ENCODE measurements around the gene TMEM235.

Gene TMEM235

GRCh38 chr17:78273813-78274212 lies 42.4 kb downstream of the TMEM235 start:
- no peaks in the 10 kb centered on the region for H3K36me3 ChIP-seq (ENCODE audit: control insufficient read depth in 2 of 2, insufficient read depth in 2 of 2, low read length in 2 of 2)
- no peaks in the 10 kb centered on the region for H3K9me3 ChIP-seq (ENCODE audit: control insufficient read depth in 2 of 2, low read length in 2 of 2)
- peaks cover 7 to 8% of the 10 kb centered on the region in 2 donors for H3K4me1 ChIP-seq (ENCODE audit: control insufficient read depth in 2 of 2, insufficient read depth in 2 of 2, low read length in 2 of 2)
- no peak overlapping the region for H3K9ac ChIP-seq (ENCODE audit: low read depth in 1 of 2, low read length in 2 of 2)
- H3K27me3 ChIP-seq (ENCODE audit: control insufficient read depth in 2 of 2, insufficient read depth in 2 of 2, low read length in 2 of 2), result peaks cover 5 to 15% of the 10 kb centered on the region in 2 donors
- H3K4me3 ChIP-seq (ENCODE audit: low read length in 2 of 2), result no peak overlapping the region
- no peak overlapping the region for H3K27ac ChIP-seq (ENCODE audit: low read depth in 2 of 2, low read length in 2 of 2)

- Histone ChIP-seq H3K9ac (ENCODE audit: low read depth in 1 of 2, low read length in 2 of 2) (no peak overlapping the region), H3K4me3 (ENCODE audit: low read length in 2 of 2) (no peak overlapping the region), H3K4me1 (ENCODE audit: control insufficient read depth in 2 of 2, insufficient read depth in 2 of 2, low read length in 2 of 2) (peaks cover 7 to 8% of the 10 kb centered on the region in 2 donors), H3K36me3 (ENCODE audit: control insufficient read depth in 2 of 2, insufficient read depth in 2 of 2, low read length in 2 of 2) (no peaks in the 10 kb centered on the region), H3K9me3 (ENCODE audit: control insufficient read depth in 2 of 2, low read length in 2 of 2) (no peaks in the 10 kb centered on the region), H3K27me3 (ENCODE audit: control insufficient read depth in 2 of 2, insufficient read depth in 2 of 2, low read length in 2 of 2) (peaks cover 3% of the 10 kb centered on the region in 2 donors), H3K27ac (ENCODE audit: low read depth in 2 of 2, low read length in 2 of 2) (no peak overlapping the region)
These were observed 43.9 kb downstream of the TMEM235 start for GRCh38 chr17:78275355-78275754.

DNA sequence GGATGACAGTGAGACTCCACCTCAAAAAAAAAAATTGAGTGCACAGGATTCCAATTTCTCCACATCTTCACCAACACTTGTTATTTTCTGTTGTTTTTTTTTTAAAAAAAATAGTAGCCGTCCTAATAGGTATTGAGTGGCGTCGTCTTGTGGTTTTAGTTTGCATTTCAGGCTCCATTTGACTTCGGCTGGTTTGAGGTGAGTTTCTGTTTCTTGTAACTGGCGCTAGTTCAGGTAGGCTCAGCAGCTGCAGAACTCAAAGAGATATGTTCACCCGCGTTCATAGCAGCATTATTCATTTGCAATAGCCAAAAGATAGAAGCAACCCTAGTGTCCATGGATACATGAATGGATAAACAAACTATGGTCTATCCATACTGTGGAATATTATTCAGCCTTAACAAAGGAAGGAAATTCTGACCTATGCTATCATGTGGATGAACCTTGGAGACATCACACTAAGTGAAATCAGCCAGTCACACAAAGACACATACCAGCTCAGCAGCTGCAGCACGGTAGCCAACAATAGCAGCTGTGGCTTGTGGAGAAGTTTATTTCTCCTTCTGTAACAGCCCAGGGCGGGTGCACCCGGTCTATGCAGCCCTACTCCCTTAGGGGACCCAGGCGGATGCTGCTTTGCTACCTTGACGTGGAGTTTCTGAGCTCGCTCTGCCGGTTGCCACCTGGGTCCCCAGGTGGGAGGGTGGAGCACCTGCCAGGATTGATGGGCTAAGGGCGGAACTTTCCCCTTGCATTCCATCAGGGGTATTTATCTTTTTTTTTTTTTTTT lies 44.9 kb downstream of the TMEM235 start:
- H3K9ac ChIP-seq (ENCODE audit: low read depth in 1 of 2, low read length in 2 of 2), result no peak overlapping the region
- no peaks in the 10 kb centered on the region for H3K36me3 ChIP-seq (ENCODE audit: control insufficient read depth in 2 of 2, insufficient read depth in 2 of 2, low read length in 2 of 2)
- H3K4me3 ChIP-seq (ENCODE audit: low read length in 2 of 2), result no peak overlapping the region
- peak overlapping the region in 1 of 2 donors; percentile 3 for H3K27ac ChIP-seq (ENCODE audit: low read depth in 2 of 2, low read length in 2 of 2)
- H3K4me1 ChIP-seq (ENCODE audit: control insufficient read depth in 2 of 2, insufficient read depth in 2 of 2, low read length in 2 of 2), result peaks cover 9 to 10% of the 10 kb centered on the region in 2 donors
- no peaks in the 10 kb centered on the region for H3K9me3 ChIP-seq (ENCODE audit: control insufficient read depth in 2 of 2, low read length in 2 of 2)
- H3K27me3 ChIP-seq (ENCODE audit: control insufficient read depth in 2 of 2, insufficient read depth in 2 of 2, low read length in 2 of 2), result peaks cover 2 to 3% of the 10 kb centered on the region in 2 donors

- Histone ChIP-seq H3K4me3 (ENCODE audit: low read length in 2 of 2) (peak overlapping the region in 1 of 2 donors; percentile 44), H3K9me3 (ENCODE audit: control insufficient read depth in 2 of 2, low read length in 2 of 2) (no peaks in the 10 kb centered on the region), H3K27me3 (ENCODE audit: control insufficient read depth in 2 of 2, insufficient read depth in 2 of 2, low read length in 2 of 2) (no peaks in the 10 kb centered on the region), H3K36me3 (ENCODE audit: control insufficient read depth in 2 of 2, insufficient read depth in 2 of 2, low read length in 2 of 2) (no peaks in the 10 kb centered on the region), H3K4me1 (ENCODE audit: control insufficient read depth in 2 of 2, insufficient read depth in 2 of 2, low read length in 2 of 2) (peaks cover 4 to 8% of the 10 kb centered on the region in 2 donors), H3K9ac (ENCODE audit: low read depth in 1 of 2, low read length in 2 of 2) (peak overlapping the region; percentile 24 to 43), H3K27ac (ENCODE audit: low read depth in 2 of 2, low read length in 2 of 2) (peak overlapping the region in 1 of 2 donors; percentile 23)
These were observed 46.8 kb downstream of the TMEM235 start for GRCh38 chr17:78278139-78278741.

- Histone ChIP-seq H3K9ac (ENCODE audit: low read depth in 1 of 2, low read length in 2 of 2) (no peak overlapping the region), H3K27ac (ENCODE audit: low read depth in 2 of 2, low read length in 2 of 2) (no peak overlapping the region), H3K27me3 (ENCODE audit: control insufficient read depth in 2 of 2, insufficient read depth in 2 of 2, low read length in 2 of 2) (no peaks in the 10 kb centered on the region), H3K4me3 (ENCODE audit: low read length in 2 of 2) (no peak overlapping the region), H3K4me1 (ENCODE audit: control insufficient read depth in 2 of 2, insufficient read depth in 2 of 2, low read length in 2 of 2) (peaks cover 4 to 8% of the 10 kb centered on the region in 2 donors), H3K36me3 (ENCODE audit: control insufficient read depth in 2 of 2, insufficient read depth in 2 of 2, low read length in 2 of 2) (no peaks in the 10 kb centered on the region), H3K9me3 (ENCODE audit: control insufficient read depth in 2 of 2, low read length in 2 of 2) (no peaks in the 10 kb centered on the region)
These were observed 48.0 kb downstream of the TMEM235 start for GRCh38 chr17:78279360-78279990.

GRCh38 chr17:78281249-78281845 lies 49.9 kb downstream of the TMEM235 start:
- no peaks in the 10 kb centered on the region for H3K9me3 ChIP-seq (ENCODE audit: control insufficient read depth in 2 of 2, low read length in 2 of 2)
- H3K4me1 ChIP-seq (ENCODE audit: control insufficient read depth in 2 of 2, insufficient read depth in 2 of 2, low read length in 2 of 2), result peaks cover 4 to 8% of the 10 kb centered on the region in 2 donors
- H3K27me3 ChIP-seq (ENCODE audit: control insufficient read depth in 2 of 2, insufficient read depth in 2 of 2, low read length in 2 of 2), result no peaks in the 10 kb centered on the region
- H3K27ac ChIP-seq (ENCODE audit: low read depth in 2 of 2, low read length in 2 of 2), result no peak overlapping the region
- H3K4me3 ChIP-seq (ENCODE audit: low read length in 2 of 2), result no peak overlapping the region
- no peak overlapping the region for H3K9ac ChIP-seq (ENCODE audit: low read depth in 1 of 2, low read length in 2 of 2)
- H3K36me3 ChIP-seq (ENCODE audit: control insufficient read depth in 2 of 2, insufficient read depth in 2 of 2, low read length in 2 of 2), result no peaks in the 10 kb centered on the region

DNA sequence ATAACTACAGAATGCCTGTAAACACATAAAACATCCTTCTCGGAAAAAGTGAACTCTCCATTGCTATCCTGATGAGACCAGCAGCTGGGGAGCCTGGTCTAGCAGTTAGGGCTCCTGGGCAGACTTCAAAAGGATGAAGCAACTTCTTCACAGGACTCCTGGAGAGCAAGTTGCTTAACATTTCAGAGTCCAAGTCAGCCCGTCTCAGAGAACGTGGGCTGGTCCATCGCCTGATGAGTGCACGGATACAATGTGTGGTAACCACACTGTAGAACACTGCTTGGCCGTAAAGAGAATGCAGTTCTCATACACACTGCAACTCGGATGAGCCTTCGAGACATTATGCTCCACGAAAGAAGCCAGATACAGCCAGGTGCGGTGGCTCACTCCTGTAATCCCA lies 52.7 kb downstream of the TMEM235 start:
- no peaks in the 10 kb centered on the region for H3K27me3 ChIP-seq (ENCODE audit: control insufficient read depth in 2 of 2, insufficient read depth in 2 of 2, low read length in 2 of 2)
- H3K4me3 ChIP-seq (ENCODE audit: low read length in 2 of 2), result no peak overlapping the region
- no peaks in the 10 kb centered on the region for H3K9me3 ChIP-seq (ENCODE audit: control insufficient read depth in 2 of 2, low read length in 2 of 2)
- peaks cover 2 to 8% of the 10 kb centered on the region in 2 donors for H3K4me1 ChIP-seq (ENCODE audit: control insufficient read depth in 2 of 2, insufficient read depth in 2 of 2, low read length in 2 of 2)
- no peak overlapping the region for H3K9ac ChIP-seq (ENCODE audit: low read depth in 1 of 2, low read length in 2 of 2)
- H3K27ac ChIP-seq (ENCODE audit: low read depth in 2 of 2, low read length in 2 of 2), result no peak overlapping the region
- no peaks in the 10 kb centered on the region for H3K36me3 ChIP-seq (ENCODE audit: control insufficient read depth in 2 of 2, insufficient read depth in 2 of 2, low read length in 2 of 2)

GRCh38 chr17:78289004-78289403 lies 57.6 kb downstream of the TMEM235 start:
- Histone ChIP-seq H3K4me3 (ENCODE audit: low read length in 2 of 2) (no peak overlapping the region), H3K36me3 (ENCODE audit: control insufficient read depth in 2 of 2, insufficient read depth in 2 of 2, low read length in 2 of 2) (no peaks in the 10 kb centered on the region), H3K9ac (ENCODE audit: low read depth in 1 of 2, low read length in 2 of 2) (no peak overlapping the region), H3K4me1 (ENCODE audit: control insufficient read depth in 2 of 2, insufficient read depth in 2 of 2, low read length in 2 of 2) (peaks cover 4 to 6% of the 10 kb centered on the region in 2 donors), H3K27ac (ENCODE audit: low read depth in 2 of 2, low read length in 2 of 2) (no peak overlapping the region), H3K27me3 (ENCODE audit: control insufficient read depth in 2 of 2, insufficient read depth in 2 of 2, low read length in 2 of 2) (no peaks in the 10 kb centered on the region), H3K9me3 (ENCODE audit: control insufficient read depth in 2 of 2, low read length in 2 of 2) (no peaks in the 10 kb centered on the region)

GRCh38 chr17:78289802-78290363 lies 58.5 kb downstream of the TMEM235 start:
- Histone ChIP-seq H3K36me3 (ENCODE audit: control insufficient read depth in 2 of 2, insufficient read depth in 2 of 2, low read length in 2 of 2) (no peaks in the 10 kb centered on the region), H3K9ac (ENCODE audit: low read depth in 1 of 2, low read length in 2 of 2) (no peak overlapping the region), H3K9me3 (ENCODE audit: control insufficient read depth in 2 of 2, low read length in 2 of 2) (no peaks in the 10 kb centered on the region), H3K4me1 (ENCODE audit: control insufficient read depth in 2 of 2, insufficient read depth in 2 of 2, low read length in 2 of 2) (peaks cover 4 to 6% of the 10 kb centered on the region in 2 donors), H3K27me3 (ENCODE audit: control insufficient read depth in 2 of 2, insufficient read depth in 2 of 2, low read length in 2 of 2) (no peaks in the 10 kb centered on the region), H3K27ac (ENCODE audit: low read depth in 2 of 2, low read length in 2 of 2) (no peak overlapping the region), H3K4me3 (ENCODE audit: low read length in 2 of 2) (no peak overlapping the region)
